Natural killer cell (primary cell): ENCODE results near the gene PHF21A. TPM values are rescaled to one million over a fixed set of nuclear protein-coding genes. Genes with fewer than 3 reads are reported as not detected.
"Not testable (repeated sequence)": the region's sequence is repeated elsewhere in the genome, so short reads cannot be mapped to it uniquely, and the experiment has no call there.

ENCODE experiments used
- ATAC-seq, 3 donors: fragments of 150-1000 bp in 2 of 3; fragments of 200-7000 bp in 1 of 3; cut with Tn5 transposase; 1 replicate in 1 of 3; 2 replicates in 2 of 3; pipeline ENCODE4 v1.10.0; 2021; ENCODE audit warnings: mild to moderate bottlenecking in 2 of 3, moderate library complexity in 2 of 3
- DNase-seq, 2 donors: peaks; one replicate each; pipeline versions ENCODE4 v3.0.0 to v3.0.0-alpha.2; 2013 to 2021; ENCODE audit warnings: mixed read lengths in 1 of 2
- H3K27ac ChIP-seq: one replicate; pipeline ENCODE4 v1.5.1; 2013; ENCODE audit warnings: mild to moderate bottlenecking, low read length
- H3K27me3 ChIP-seq: one replicate; pipeline ENCODE4 v1.6.1; 2013; ENCODE audit warnings: low read length; ENCODE audit not compliant: control insufficient read depth, insufficient read depth
- H3K36me3 ChIP-seq: one replicate; pipeline ENCODE4 v1.6.1; 2013; ENCODE audit warnings: low read length; ENCODE audit not compliant: control insufficient read depth, insufficient read depth
- H3K4me1 ChIP-seq: one replicate; pipeline ENCODE4 v1.6.1; 2013; ENCODE audit warnings: low read length; ENCODE audit not compliant: control insufficient read depth, insufficient read depth
- H3K4me3 ChIP-seq: one replicate; pipeline ENCODE4 v1.5.1; 2013; ENCODE audit warnings: low read length
- H3K9me3 ChIP-seq: one replicate; pipeline ENCODE4 v1.6.1; 2013; ENCODE audit warnings: low read length; ENCODE audit not compliant: control insufficient read depth, insufficient read depth
- H3K27ac Mint-ChIP-seq, 2 donors: one replicate each; pipeline ENCODE4 v1.8.0; 2022; ENCODE audit warnings: mild to moderate bottlenecking in 2 of 2, mixed read lengths in 2 of 2, moderate library complexity in 1 of 2
- H3K27me3 Mint-ChIP-seq, 2 donors: one replicate each; pipeline ENCODE4 v1.8.0; 2022; ENCODE audit warnings: low read depth in 2 of 2, mixed read lengths in 2 of 2
- H3K36me3 Mint-ChIP-seq: one replicate; pipeline ENCODE4 v1.8.0; 2022; ENCODE audit warnings: mixed read lengths
- H3K4me1 Mint-ChIP-seq, 2 donors: one replicate each; pipeline ENCODE4 v1.8.0; 2022; ENCODE audit warnings: mixed read lengths in 2 of 2
- H3K4me3 Mint-ChIP-seq: one replicate; pipeline ENCODE4 v1.8.0; 2022; ENCODE audit warnings: mild to moderate bottlenecking, moderate library complexity, mixed read lengths
- H3K9me3 Mint-ChIP-seq, 2 donors: one replicate each; pipeline ENCODE4 v1.8.0; 2022; ENCODE audit warnings: mixed read lengths in 2 of 2
- CTCF ChIP-seq: fragments of 200-600 bp; IDR thresholded peaks from one replicate; pipeline ENCODE4 v1.8.0; 2022; ENCODE audit warnings: antibody characterized with exemption
- WGBS: methylation state at CpG from one replicate; pipeline ENCODE4 v1.1.7; 2013; ENCODE audit warnings: missing lambda C conversion rate; ENCODE audit not compliant: insufficient coverage; 5-methylcytosine and 5-hydroxymethylcytosine counted together
- intact Hi-C: fragments of 100-400 bp; cut with micrococcal nuclease; formaldehyde crosslinking; loops from one replicate; pipeline ENCODE4 v1.14.2; 2022
- total RNA-seq, 4 donors: library from RNA; stranded (reverse); fragments of 120-200 nt in 1 of 4; gene quantifications; one replicate each; pipeline versions ENCODE4 v1.2.3 to v1.2.4, GENCODE V29; 2013 to 2022

The PHF21A gene
- total RNA-seq, 3 donors from 2014 or later (not counting 1 experiment from before 2014, with no cell fraction given), result 138 to 147 (median 139) TPM

- H3K27ac Mint-ChIP-seq, result peak overlapping the region in 1 of 2 donors; percentile 6
- H3K27ac ChIP-seq, result no peak overlapping the region
- no peaks in the 10 kb centered on the region for H3K4me1 ChIP-seq
- no peaks in the 10 kb centered on the region for H3K9me3 ChIP-seq
- WGBS, result 90% methylated on average over 8 of the region's 8 CpGs
- H3K4me1 Mint-ChIP-seq, result peaks cover 28 to 51% of the 10 kb centered on the region in 2 donors
- H3K27me3 ChIP-seq, result no peaks in the 10 kb centered on the region
- no peaks in the 10 kb centered on the region for H3K36me3 Mint-ChIP-seq
- intact Hi-C loops, result no loop called here
- H3K4me3 Mint-ChIP-seq, result no peak overlapping the region
- H3K27me3 Mint-ChIP-seq, result no peaks in the 10 kb centered on the region
- no peaks in the 10 kb centered on the region for H3K9me3 Mint-ChIP-seq
- DNase-seq (no peak), ATAC-seq (no peak)
- H3K36me3 ChIP-seq, result peaks cover 15% of the 10 kb centered on the region
- TF ChIP-seq CTCF, result no peak
- H3K4me3 ChIP-seq, result no peak overlapping the region
Measured at GRCh38 chr11:45982656-45983470, 138.4 kb downstream of the PHF21A start.

DNA sequence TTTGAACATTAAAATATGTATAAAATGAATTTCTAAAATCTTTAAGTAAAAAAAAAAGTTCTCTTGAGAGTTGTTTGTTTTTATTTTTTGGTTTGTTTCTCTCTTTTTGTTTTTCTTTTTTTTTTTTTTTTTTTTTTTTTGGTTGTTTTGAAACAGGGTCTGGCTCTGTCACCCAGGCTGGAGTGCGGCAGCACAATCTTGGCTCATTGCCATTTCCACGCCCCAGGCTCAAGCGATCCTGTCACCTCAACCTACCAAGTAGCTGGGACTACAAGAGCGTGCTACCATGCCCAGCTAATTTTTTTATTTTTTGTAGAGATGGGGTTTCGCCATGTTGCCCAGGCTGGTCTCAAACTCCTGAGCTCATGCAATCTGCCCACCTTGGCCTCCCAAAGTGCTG lies 139.4 kb downstream of the PHF21A start:
- ATAC-seq, result not testable (repeated sequence)

GRCh38 chr11:45974806-45975205 lies 146.4 kb downstream of the PHF21A start:
- Histone ChIP-seq H3K9me3 (no peaks in the 10 kb centered on the region), H3K27me3 (no peaks in the 10 kb centered on the region), H3K4me3 (no peak overlapping the region), H3K36me3 (peaks cover 42% of the 10 kb centered on the region), H3K27ac (no peak overlapping the region), H3K4me1 (no peaks in the 10 kb centered on the region)
- DNase-seq (no peak), ATAC-seq (no peak)
- no peaks in the 10 kb centered on the region for H3K9me3 Mint-ChIP-seq
- no peak for TF ChIP-seq CTCF
- peaks cover 2% of the 10 kb centered on the region for H3K36me3 Mint-ChIP-seq
- H3K4me1 Mint-ChIP-seq, result peaks cover 4 to 6% of the 10 kb centered on the region in 2 donors
- WGBS, result 100% methylated on average over 1 of the region's 1 CpG
- no peak overlapping the region for H3K4me3 Mint-ChIP-seq
- no peaks in the 10 kb centered on the region for H3K27me3 Mint-ChIP-seq
- H3K27ac Mint-ChIP-seq, result no peak overlapping the region
- intact Hi-C loops, result no loop called here

More for the DNA sequence above, 139.4 kb downstream of the PHF21A start:
- H3K4me3 ChIP-seq, H3K4me3 Mint-ChIP-seq, intact Hi-C loops, H3K27me3 Mint-ChIP-seq, DNase-seq, H3K27ac Mint-ChIP-seq, H3K4me1 ChIP-seq, H3K9me3 ChIP-seq, H3K36me3 Mint-ChIP-seq, H3K27me3 ChIP-seq, H3K9me3 Mint-ChIP-seq, H3K27ac ChIP-seq: not testable (repeated sequence)
- peaks cover 28 to 49% of the 10 kb centered on the region in 2 donors for H3K4me1 Mint-ChIP-seq
- peaks cover 21% of the 10 kb centered on the region for H3K36me3 ChIP-seq
- WGBS, result 94% methylated on average over 5 of the region's 5 CpGs

DNA sequence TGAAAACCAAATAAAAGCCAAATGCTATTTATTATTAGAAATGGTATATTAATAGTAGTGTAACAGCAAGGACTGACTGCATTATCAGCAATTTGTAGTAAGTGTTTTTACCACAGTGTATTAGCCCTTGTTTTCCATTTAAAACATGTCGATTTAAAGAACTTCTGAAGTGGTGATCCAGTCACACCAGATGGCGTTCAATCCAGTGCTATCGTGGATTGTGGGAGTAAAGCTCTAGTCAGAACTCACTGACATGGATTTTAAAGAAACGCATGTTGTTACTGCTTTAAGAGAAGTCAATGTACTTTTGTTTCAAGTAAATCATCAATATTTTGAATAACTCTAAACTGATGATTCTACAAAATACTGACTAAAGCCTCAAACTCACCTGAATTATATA lies 147.7 kb downstream of the PHF21A start:
- peaks cover 14% of the 10 kb centered on the region for H3K36me3 Mint-ChIP-seq
- no peaks in the 10 kb centered on the region for H3K9me3 Mint-ChIP-seq
- H3K4me1 Mint-ChIP-seq, result peaks cover 0 to 6% of the 10 kb centered on the region in 2 donors

More for the DNA sequence above, 147.7 kb downstream of the PHF21A start:
- Mint-ChIP-seq H3K27ac (no peak overlapping the region), H3K4me3 (no peak overlapping the region), H3K27me3 (no peaks in the 10 kb centered on the region)
- H3K36me3 ChIP-seq, result peaks cover 42% of the 10 kb centered on the region
- H3K27me3 ChIP-seq, result no peaks in the 10 kb centered on the region
- ATAC-seq, result no peak
- no peak overlapping the region for H3K27ac ChIP-seq
- no peaks in the 10 kb centered on the region for H3K4me1 ChIP-seq
- no peaks in the 10 kb centered on the region for H3K9me3 ChIP-seq
- no peak overlapping the region for H3K4me3 ChIP-seq
- DNase-seq, result no peak
- WGBS, result 100% methylated on average over 4 of the region's 4 CpGs
- TF ChIP-seq CTCF, result no peak
- intact Hi-C loops, result no loop called here
